ENCODE results near the gene FPR3.
"Not testable (repeated sequence)": the region's sequence is repeated elsewhere in the genome, so short reads cannot be mapped to it uniquely, and the experiment has no call there.

The FPR3 gene

DNA sequence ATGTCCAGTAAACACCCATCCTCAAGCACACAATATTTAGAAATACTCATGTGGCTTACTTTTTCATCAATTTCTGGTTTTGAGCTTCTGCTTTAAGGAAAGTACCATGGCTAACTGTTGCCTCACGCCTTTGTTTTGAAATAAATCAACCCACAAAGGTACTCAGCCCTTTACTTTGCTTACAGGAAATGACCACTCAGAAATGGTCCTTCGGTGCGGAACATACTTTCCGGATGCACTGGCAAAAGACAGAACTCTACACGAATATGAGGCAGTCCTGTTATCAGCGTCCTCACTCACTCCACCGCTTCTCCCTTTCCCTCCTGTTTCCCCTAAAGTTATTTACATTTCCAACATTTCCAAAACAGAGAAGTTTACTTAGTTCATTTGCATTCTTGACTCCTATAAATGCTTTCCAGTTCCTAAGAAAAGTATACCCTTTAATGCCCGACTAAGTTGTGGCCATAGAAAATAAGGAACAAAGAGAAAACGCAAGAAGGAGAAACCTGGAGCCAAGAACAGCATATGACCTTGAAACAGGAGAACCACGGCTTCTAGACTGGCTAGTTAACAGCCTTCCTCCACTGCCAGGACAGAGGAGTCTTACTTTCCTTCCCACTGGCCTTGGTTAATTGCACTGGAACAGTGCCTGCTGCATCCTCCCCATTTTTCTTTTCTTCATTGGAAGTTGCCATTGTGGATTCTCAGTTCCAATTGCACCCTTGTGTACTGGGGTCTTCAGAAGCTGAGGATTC is 23.4 kb upstream of the FPR3 start:
- POLR2A ChIA-PET: no interaction called here
- TF ChIP-seq, protein P1, sequence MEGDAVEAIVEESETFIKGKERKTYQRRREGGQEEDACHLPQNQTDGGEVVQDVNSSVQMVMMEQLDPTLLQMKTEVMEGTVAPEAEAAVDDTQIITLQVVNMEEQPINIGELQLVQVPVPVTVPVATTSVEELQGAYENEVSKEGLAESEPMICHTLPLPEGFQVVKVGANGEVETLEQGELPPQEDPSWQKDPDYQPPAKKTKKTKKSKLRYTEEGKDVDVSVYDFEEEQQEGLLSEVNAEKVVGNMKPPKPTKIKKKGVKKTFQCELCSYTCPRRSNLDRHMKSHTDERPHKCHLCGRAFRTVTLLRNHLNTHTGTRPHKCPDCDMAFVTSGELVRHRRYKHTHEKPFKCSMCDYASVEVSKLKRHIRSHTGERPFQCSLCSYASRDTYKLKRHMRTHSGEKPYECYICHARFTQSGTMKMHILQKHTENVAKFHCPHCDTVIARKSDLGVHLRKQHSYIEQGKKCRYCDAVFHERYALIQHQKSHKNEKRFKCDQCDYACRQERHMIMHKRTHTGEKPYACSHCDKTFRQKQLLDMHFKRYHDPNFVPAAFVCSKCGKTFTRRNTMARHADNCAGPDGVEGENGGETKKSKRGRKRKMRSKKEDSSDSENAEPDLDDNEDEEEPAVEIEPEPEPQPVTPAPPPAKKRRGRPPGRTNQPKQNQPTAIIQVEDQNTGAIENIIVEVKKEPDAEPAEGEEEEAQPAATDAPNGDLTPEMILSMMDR (IDR thresholded peaks at IDR 0.05; ENCODE audit: control extremely low read depth, extremely low read depth, low read depth, missing control alignments): no peak
- CTCF ChIA-PET: no interaction called here
- peak; percentile 26 for DNase-seq (ENCODE audit: extremely low spot score)

DNA sequence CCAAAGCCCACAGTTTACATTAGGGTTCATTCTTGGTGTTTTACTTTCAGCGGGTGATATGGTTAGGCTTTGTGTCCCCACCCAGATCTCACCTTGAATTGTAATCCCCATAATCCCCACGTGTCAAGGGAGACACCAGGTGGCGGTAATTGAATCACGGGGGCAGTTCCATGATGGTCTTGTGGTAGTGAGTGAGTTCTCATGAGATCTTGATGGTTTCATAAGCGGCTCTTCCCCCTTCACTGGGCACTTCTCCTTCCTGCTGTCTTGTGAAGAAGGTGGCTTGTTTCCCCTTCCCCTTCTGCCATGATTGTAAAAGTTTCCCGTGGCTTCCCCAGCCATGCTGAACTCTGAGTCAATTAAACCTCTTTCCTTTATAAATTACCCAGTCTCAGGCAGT is 22.0 kb upstream of the FPR3 start:
- TF ChIP-seq, protein P1 (IDR thresholded peaks at IDR 0.05; ENCODE audit: control extremely low read depth, extremely low read depth, low read depth, missing control alignments): no peak
- DNase-seq (ENCODE audit: extremely low spot score): no peak
- ChIA-PET CTCF (no interaction called here), POLR2A (no interaction called here)

DNA sequence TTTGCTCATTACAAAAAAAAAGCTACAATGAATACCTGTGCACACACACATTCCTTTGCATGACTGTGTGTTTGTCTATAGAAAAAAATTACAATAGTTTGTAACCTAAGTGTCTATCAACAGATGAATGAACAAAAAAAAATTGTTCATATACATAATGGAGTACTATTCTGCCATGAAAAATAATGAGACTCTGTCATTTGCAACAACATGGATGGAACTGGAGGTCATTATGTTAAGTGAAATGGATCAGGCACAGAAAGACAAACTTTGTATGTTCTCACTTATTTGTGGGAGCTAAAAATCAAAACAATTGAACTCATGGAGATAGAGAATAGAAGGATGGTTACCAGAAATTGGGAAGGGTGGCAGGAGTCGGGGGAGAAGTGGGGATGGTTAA is 18.4 kb upstream of the FPR3 start:
- POLR2A ChIA-PET; DNase-seq (ENCODE audit: extremely low spot score): not testable (repeated sequence)
- CTCF ChIA-PET: interaction anchor here (1.3 to 1.8 kb wide), 3 partner anchors 8 to 303 kb away, joined by 8 to 23 read pairs (median 16); no protein-coding TSS in a partner anchor

DNA sequence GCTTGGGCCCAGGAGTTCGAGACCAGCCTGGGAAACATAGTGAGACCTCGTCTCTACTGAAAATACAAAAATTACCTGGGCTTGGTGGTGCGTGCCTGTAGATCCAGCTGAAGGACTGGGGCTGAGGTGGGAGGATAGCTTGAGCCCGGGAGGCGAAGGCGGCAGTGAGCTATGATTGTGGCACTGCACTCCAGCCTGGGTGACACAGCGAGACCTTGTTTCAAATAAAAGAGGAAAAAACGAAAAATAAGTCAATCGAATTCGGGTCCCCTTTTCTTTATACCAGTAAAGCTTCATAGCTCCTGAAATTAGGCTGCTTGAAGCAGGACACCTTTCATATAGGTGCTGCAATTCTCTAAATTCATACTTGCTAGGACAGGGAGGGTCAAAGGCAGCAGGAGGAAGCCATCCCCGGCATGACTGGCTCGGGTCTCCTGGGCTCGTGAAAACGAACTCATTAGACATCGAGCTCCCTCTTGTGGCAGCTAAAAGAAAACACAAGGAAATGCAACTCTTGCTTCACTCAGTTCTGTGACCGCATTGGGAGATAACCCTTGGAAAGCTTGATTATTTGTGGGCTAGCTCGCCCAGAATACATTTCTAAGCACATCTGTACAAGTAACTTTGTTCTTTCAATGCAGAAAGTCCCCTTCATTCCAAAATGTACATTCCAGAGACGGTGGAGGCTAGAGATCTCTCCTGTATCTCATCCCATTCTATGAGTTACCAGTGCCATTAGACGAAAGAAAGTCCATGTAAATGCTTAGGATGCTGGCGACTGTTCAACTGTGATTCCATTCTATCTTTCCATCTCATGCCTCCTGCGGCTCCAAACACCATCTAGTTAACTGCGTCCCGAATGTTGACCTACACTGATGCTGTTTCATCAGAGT is 17.1 kb upstream of the FPR3 start:
- peak; percentile 53 for DNase-seq (ENCODE audit: extremely low spot score)
- ChIA-PET POLR2A (no interaction called here), CTCF (interaction anchor here (0.6 to 1.8 kb wide), 23 partner anchors 9 to 460 kb away, joined by 3 to 23 read pairs (median 4); partner anchors contain the start of gene FPR1)
- TF ChIP-seq, protein P1 (IDR thresholded peaks at IDR 0.05; ENCODE audit: control extremely low read depth, extremely low read depth, low read depth, missing control alignments): peak; percentile 57

DNA sequence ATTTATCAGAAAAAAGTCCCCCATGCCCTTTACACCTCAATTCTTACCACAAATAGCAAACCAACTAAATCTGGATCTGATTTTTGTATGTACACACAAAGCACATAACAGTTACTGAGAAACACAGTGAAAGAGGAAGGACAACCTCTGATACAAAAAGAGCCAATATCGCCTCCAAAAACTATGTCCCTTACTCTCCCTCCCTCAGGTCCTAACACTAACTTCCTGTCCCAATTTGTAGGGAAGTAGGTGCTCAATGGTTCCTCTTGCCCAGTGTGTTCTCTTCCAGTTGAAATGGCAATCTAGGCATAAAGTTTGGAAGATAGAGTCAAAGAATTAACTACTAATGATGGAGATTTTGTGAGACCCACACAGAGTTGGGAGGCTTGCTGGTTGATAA is 15.8 kb upstream of the FPR3 start:
- no peak for DNase-seq (ENCODE audit: extremely low spot score)
- CTCF ChIA-PET: interaction anchor here (1.3 to 1.7 kb wide), 2 partner anchors 41 to 458 kb away, joined by 3 to 4 read pairs; no protein-coding TSS in a partner anchor
- POLR2A ChIA-PET: no interaction called here
- TF ChIP-seq, protein P1 (IDR thresholded peaks at IDR 0.05; ENCODE audit: control extremely low read depth, extremely low read depth, low read depth, missing control alignments): no peak

DNA sequence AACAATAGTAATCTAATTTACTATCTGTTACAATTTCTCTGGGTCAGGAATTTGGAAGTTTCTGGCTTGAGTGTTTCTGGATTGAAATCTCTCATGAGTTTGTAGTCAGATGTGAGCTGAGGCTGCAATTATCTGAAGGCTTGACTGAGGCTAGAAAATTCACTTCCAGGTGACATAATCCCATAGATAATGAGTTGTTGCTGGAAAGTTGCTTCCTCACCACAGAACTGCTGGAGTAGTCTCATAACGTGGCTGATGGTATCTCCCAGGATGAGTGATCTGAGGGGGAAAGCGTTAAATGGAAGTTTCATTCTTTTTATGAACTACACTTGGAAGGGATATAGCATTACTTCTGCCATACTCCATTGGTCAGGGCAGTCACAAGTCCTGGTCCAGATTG is 15.3 kb upstream of the FPR3 start:
- TF ChIP-seq, protein P1 (IDR thresholded peaks at IDR 0.05; ENCODE audit: control extremely low read depth, extremely low read depth, low read depth, missing control alignments): no peak
- no peak for DNase-seq (ENCODE audit: extremely low spot score)
- ChIA-PET POLR2A (no interaction called here), CTCF (interaction anchor here (1.3 kb wide), 1 partner anchor 41 kb away, joined by 3 read pairs; no protein-coding TSS in a partner anchor)
